ENCODE measurements around the gene MRPS14. TPM values are rescaled to one million over a fixed set of nuclear protein-coding genes. Genes with fewer than 3 reads are reported as not detected.

MRPS14 gene
- total RNA-seq, 1 experiment from 2014 or later = 38.1 TPM

DNA sequence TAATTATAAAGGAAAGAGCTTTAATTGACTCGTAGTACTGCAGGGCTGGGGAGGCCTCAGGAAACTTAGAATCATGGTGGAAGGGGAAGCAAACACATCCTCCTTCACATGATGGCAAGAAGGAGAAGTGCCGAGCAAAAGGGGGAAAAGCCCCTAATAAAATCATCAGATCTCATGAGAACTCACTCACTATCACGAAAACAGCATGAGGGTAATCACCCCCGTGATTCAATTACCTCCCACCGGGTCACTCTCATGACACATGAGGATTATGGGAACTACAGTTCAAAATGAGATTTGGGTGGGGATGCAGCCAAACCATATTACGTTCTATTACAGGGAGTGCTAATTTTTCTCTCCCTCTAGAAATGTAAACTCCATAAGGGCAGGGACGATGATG lies 14.2 kb upstream of the MRPS14 start:
- TF ChIP-seq, protein P1, sequence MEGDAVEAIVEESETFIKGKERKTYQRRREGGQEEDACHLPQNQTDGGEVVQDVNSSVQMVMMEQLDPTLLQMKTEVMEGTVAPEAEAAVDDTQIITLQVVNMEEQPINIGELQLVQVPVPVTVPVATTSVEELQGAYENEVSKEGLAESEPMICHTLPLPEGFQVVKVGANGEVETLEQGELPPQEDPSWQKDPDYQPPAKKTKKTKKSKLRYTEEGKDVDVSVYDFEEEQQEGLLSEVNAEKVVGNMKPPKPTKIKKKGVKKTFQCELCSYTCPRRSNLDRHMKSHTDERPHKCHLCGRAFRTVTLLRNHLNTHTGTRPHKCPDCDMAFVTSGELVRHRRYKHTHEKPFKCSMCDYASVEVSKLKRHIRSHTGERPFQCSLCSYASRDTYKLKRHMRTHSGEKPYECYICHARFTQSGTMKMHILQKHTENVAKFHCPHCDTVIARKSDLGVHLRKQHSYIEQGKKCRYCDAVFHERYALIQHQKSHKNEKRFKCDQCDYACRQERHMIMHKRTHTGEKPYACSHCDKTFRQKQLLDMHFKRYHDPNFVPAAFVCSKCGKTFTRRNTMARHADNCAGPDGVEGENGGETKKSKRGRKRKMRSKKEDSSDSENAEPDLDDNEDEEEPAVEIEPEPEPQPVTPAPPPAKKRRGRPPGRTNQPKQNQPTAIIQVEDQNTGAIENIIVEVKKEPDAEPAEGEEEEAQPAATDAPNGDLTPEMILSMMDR (IDR thresholded peaks at IDR 0.05; ENCODE audit: insufficient read depth in 1 of 2, low read depth in 1 of 2, low read length in 1 of 2, severe bottlenecking in 1 of 2, unreplicated experiment in 1 of 2) = no peak
- CTCF ChIA-PET = no interaction called here
- H3K4me3 ChIP-seq (ENCODE audit: low read depth, low read length) = no peak overlapping the region
- no peaks in the 10 kb centered on the region for H3K27me3 Mint-ChIP-seq (ENCODE audit: insufficient read depth, unreplicated experiment)
- H3K4me1 Mint-ChIP-seq (ENCODE audit: low read depth, unreplicated experiment) = peaks cover 15% of the 10 kb centered on the region
- H3K4me3 Mint-ChIP-seq (ENCODE audit: unreplicated experiment) = no peak overlapping the region
- no peaks in the 10 kb centered on the region for H3K27me3 ChIP-seq (replicated peaks; ENCODE audit: control insufficient read depth, insufficient read depth, low read length)
- DNase-seq = no peak
- POLR2A ChIA-PET = no interaction called here
- no peak overlapping the region for H3K27ac Mint-ChIP-seq (ENCODE audit: unreplicated experiment)
- intact Hi-C loops (cut with micrococcal nuclease; ENCODE audit: unreplicated experiment) = loop anchor here (5.0 kb wide), 1 partner anchor 35 kb away; no protein-coding TSS in a partner anchor
- H3K36me3 Mint-ChIP-seq (ENCODE audit: insufficient read depth, unreplicated experiment) = no peaks in the 10 kb centered on the region
- no peaks in the 10 kb centered on the region for H3K4me1 ChIP-seq
- H3K9me3 Mint-ChIP-seq (ENCODE audit: unreplicated experiment) = no peaks in the 10 kb centered on the region
- no TSS peak for BruUV-seq (replicated peaks)
- H3K36me3 ChIP-seq (ENCODE audit: control insufficient read depth, insufficient read depth, low read length) = no peaks in the 10 kb centered on the region
- no peaks in the 10 kb centered on the region for H3K9me3 ChIP-seq

DNA sequence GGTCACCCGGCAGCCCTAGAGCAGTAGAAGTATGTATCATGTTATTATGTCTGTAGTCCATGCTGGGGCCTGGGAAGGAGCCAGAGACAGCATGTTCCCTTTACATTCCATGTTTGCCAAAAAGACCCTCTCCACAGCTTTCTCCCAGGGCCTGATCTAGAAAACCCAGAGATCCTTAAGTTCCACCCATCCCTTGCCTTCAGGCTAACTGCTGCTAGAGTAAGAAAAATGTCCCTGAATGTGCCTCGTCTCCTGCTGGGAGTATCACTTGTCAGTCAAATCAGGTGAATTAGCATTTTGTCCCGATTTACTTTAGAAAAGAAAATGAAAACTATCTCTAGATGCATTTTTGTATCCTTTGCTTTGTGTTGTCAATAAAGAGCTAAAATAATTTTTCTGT lies 13.3 kb upstream of the MRPS14 start:
- TF ChIP-seq, protein P1 (IDR thresholded peaks at IDR 0.05; ENCODE audit: insufficient read depth in 1 of 2, low read depth in 1 of 2, low read length in 1 of 2, severe bottlenecking in 1 of 2, unreplicated experiment in 1 of 2) = no peak
- H3K4me3 ChIP-seq (ENCODE audit: low read depth, low read length) = no peak overlapping the region
- no TSS peak for BruUV-seq (replicated peaks)
- no peak overlapping the region for H3K27ac Mint-ChIP-seq (ENCODE audit: unreplicated experiment)
- no peaks in the 10 kb centered on the region for H3K36me3 ChIP-seq (ENCODE audit: control insufficient read depth, insufficient read depth, low read length)
- POLR2A ChIA-PET = no interaction called here
- no peak for DNase-seq
- H3K9me3 ChIP-seq = no peaks in the 10 kb centered on the region
- peaks cover 15% of the 10 kb centered on the region for H3K4me1 Mint-ChIP-seq (ENCODE audit: low read depth, unreplicated experiment)
- H3K9me3 Mint-ChIP-seq (ENCODE audit: unreplicated experiment) = no peaks in the 10 kb centered on the region
- intact Hi-C loops (cut with micrococcal nuclease; ENCODE audit: unreplicated experiment) = loop anchor here (5.0 kb wide), 1 partner anchor 36 kb away; no protein-coding TSS in a partner anchor
- CTCF ChIA-PET = interaction anchor here (0.7 kb wide), 1 partner anchor 89 kb away, joined by 4 read pairs; no protein-coding TSS in a partner anchor
- H3K4me3 Mint-ChIP-seq (ENCODE audit: unreplicated experiment) = no peak overlapping the region
- H3K27me3 Mint-ChIP-seq (ENCODE audit: insufficient read depth, unreplicated experiment) = no peaks in the 10 kb centered on the region
- no peaks in the 10 kb centered on the region for H3K4me1 ChIP-seq
- H3K36me3 Mint-ChIP-seq (ENCODE audit: insufficient read depth, unreplicated experiment) = no peaks in the 10 kb centered on the region
- no peaks in the 10 kb centered on the region for H3K27me3 ChIP-seq (replicated peaks; ENCODE audit: control insufficient read depth, insufficient read depth, low read length)

DNA sequence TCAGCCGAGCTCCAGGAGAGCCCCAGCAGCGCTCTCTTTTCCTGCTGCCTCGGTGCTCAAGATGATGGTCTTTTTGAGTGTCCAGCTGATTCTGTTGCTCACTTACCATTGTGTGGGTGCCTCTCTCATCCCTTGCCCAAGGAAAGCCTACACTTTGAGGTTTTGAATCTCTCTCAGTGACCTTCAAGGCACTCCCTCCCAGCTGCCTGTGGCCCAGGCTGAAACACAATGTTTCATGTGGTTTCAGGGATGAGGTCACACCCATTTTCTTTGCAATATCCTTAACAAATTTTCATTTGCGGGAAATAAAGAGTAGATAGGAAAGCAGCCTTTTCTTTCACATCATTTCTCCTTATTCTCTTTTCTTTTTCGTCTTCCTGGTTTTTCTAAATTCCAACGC lies 12.6 kb upstream of the MRPS14 start:
- no peaks in the 10 kb centered on the region for H3K27me3 ChIP-seq (replicated peaks; ENCODE audit: control insufficient read depth, insufficient read depth, low read length)
- no peak for DNase-seq
- peaks cover 13% of the 10 kb centered on the region for H3K4me1 Mint-ChIP-seq (ENCODE audit: low read depth, unreplicated experiment)
- BruUV-seq (replicated peaks) = no TSS peak
- H3K27ac Mint-ChIP-seq (ENCODE audit: unreplicated experiment) = no peak overlapping the region
- no peaks in the 10 kb centered on the region for H3K4me1 ChIP-seq
- intact Hi-C loops (cut with micrococcal nuclease; ENCODE audit: unreplicated experiment) = loop anchor here (5.0 kb wide), 1 partner anchor 36 kb away; no protein-coding TSS in a partner anchor
- H3K9me3 Mint-ChIP-seq (ENCODE audit: unreplicated experiment) = no peaks in the 10 kb centered on the region
- H3K36me3 Mint-ChIP-seq (ENCODE audit: insufficient read depth, unreplicated experiment) = no peaks in the 10 kb centered on the region
- no peak overlapping the region for H3K4me3 Mint-ChIP-seq (ENCODE audit: unreplicated experiment)
- POLR2A ChIA-PET = no interaction called here
- no peaks in the 10 kb centered on the region for H3K36me3 ChIP-seq (ENCODE audit: control insufficient read depth, insufficient read depth, low read length)
- no peaks in the 10 kb centered on the region for H3K27me3 Mint-ChIP-seq (ENCODE audit: insufficient read depth, unreplicated experiment)
- no peak overlapping the region for H3K4me3 ChIP-seq (ENCODE audit: low read depth, low read length)
- CTCF ChIA-PET = interaction anchor here (0.7 kb wide), 1 partner anchor 89 kb away, joined by 4 read pairs; no protein-coding TSS in a partner anchor
- H3K9me3 ChIP-seq = no peaks in the 10 kb centered on the region
- TF ChIP-seq, protein P1 (IDR thresholded peaks at IDR 0.05; ENCODE audit: insufficient read depth in 1 of 2, low read depth in 1 of 2, low read length in 1 of 2, severe bottlenecking in 1 of 2, unreplicated experiment in 1 of 2) = no peak

Measured in Caco-2 (cell line).